Measurements from ENCODE around the gene IL12A.

IL12A gene

DNA sequence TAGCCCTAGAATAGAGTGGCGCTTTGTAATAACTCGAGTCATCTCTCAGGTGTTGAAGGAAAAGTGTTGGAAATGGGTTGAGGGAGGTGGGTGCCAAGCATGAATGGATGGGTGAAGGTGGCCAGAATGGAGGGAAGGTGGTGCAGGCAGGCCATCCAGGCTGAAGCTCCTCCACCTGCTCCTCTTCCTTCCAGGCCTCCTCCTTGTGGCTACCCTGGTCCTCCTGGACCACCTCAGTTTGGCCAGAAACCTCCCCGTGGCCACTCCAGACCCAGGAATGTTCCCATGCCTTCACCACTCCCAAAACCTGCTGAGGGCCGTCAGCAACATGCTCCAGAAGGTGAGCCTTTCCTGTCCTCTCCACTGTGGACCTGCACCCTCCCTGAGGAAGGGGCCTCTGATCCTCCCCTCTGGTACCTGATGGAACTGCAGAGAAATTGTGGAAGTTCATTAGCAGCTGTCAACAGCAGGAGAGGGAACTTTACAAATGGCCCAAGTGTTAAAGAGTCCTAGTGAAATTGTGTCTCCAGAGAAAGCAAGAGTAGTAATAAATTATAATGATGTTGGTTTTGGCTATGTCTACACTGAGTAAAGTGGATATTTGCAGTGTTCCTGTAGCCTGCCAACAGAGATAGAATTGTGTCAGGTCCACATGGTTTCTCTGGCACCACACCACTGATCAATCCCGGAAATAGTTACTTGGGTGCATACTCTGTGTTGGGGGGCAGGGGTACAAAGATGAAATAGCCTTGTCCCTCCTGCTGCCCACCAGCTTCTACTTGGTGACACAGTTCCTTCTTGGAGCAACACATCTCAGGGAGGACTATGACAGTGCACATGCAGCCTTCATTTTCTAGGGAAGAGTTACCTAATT is 1.6 kb downstream of the IL12A start:
- DNase-seq (ENCODE audit: low read depth in 2 of 2) = no peak

DNA sequence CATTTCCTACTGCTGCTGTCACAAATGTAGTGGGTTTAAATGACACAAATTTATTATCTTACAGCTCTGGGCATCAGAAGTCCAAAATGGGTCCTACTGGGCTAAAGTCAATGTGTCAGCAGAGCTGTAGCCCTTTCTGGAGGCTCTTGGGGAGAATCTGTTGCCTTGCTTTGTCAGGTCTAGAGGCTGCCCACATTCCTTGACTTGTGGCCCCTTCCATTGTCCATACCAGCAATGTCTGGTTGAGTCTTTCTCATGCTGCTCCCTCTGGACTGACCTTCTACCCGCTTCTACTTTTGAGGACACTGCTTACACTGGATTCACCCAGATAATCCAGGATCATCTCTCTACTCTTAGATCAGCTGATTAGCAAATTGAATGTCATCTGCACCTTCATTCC is 3.0 kb downstream of the IL12A start:
- no peak for DNase-seq (ENCODE audit: low read depth in 2 of 2)

DNA sequence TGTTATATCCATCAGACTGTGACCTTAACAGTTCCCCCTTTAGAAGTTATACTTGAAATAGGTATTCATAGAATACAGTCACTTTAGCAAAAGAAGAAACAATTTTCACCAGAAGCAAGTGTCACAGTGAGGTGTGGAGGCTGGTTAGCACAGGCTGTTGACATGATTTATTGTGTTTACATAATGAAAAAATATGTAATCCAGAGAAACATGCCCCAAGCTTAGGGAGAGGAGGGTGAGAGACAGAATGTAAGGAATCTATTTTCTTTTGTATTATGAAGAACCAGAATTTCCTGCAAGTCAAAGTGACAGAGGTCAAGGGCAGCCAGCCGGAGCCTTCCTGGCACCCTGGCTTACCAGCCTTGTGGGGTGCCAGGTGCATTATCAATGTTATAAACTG is 4.0 kb downstream of the IL12A start:
- DNase-seq (ENCODE audit: low read depth in 2 of 2) = no peak

DNA sequence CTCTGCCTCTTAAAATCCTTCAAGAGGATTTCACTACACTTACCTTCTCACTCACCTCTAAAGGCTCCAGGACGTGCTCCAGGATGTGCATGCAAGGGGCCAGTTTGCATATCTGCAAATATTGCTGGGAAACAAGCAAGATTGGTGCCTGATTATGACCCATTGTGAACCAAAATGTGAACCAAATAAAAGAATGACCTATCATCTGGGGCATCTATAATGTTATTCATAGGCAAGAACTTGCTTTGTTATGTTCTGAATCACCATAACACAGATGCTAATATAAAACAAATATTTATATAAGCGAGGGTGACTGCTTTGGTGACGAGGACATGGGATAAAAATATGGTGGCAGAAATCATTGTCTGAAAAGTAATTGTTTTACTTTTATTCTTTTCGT is 5.5 kb downstream of the IL12A start:
- DNase-seq (ENCODE audit: low read depth in 2 of 2) = no peak

DNA sequence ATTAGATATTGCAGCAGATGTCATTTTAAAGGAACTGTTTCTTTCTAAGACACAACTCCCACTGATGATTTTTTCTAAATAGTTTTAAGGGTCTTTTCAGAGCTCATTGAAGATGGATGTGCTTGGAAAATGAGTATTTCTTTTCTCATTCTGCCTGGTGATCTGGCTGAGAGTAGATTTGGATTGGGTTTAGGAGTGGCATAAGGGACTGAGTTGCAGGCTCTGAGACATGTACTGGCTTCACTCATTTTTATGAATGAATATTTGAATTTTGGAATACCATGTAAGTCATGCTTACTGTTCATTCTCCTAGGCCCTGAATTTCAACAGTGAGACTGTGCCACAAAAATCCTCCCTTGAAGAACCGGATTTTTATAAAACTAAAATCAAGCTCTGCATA is 6.5 kb downstream of the IL12A start:
- DNase-seq (ENCODE audit: low read depth in 2 of 2) = no peak

DNA sequence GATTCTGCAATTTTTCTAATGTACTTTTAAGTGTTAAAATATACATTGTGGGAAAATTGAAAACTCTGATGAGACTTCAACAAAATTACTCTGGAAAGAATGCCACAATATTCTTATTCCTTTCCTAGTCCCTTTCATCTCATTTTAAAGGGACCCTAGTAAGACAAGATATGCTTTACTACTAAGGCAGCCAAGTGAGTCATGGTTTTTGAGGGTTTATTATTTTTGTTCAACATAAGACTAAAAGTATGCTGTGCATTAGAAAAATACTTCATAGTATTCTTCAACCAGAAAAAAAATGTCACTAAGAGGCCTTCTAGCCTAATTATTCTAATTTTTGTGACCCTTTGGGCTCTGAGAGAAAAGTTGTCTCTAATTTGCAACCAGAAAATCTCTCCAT is 7.4 kb downstream of the IL12A start:
- DNase-seq (ENCODE audit: low read depth in 2 of 2) = no peak

DNA sequence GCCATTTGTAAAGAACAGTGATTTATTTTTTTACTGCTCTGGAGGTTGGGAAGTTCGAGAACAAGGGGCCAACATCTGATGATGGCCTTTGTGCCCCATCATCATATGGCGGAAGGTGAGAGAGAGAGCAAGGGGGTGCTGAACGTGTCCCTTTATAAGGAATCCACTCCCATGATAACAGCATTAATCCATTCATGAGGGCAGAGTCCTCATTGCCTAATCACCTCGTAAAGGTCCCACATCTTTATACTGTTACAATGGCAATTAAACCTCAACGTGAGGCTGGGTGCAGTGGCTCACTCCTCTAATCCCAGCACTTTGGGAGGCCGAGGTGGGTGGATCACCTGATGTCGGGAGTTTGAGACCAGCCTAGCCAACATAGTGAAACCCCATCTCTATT is 8.3 kb downstream of the IL12A start:
- no peak for DNase-seq (ENCODE audit: low read depth in 2 of 2)

DNA sequence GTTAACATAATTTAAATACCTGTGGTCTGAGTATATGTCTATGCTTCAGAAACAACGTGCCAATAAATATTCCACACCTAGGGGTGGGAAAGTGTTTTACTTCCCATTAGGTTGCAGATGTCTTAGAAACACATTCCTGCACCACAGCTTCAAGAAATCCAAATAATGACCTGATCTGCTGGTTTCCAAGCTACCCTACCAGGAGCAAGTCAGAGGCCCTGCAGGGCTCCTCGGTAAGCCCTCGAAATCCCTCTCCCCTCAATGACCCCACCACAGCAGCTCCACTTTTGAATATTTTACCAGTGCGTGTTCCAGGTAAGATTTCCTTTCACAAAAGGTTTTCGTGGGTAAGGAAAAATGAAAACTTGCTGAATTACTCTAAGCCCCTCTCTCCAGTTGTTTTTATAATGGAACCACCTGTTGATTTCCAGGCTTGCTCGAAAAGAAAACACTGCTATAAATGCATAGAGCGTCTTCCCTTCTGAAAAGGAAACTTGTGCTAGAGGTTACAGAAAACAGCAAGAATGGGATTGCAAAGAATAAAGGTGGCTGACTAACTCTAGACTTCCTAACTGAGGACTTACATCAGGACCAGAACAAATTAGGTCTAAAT is 12.6 kb downstream of the IL12A start:
- DNase-seq (ENCODE audit: low read depth in 2 of 2) = no peak

DNA sequence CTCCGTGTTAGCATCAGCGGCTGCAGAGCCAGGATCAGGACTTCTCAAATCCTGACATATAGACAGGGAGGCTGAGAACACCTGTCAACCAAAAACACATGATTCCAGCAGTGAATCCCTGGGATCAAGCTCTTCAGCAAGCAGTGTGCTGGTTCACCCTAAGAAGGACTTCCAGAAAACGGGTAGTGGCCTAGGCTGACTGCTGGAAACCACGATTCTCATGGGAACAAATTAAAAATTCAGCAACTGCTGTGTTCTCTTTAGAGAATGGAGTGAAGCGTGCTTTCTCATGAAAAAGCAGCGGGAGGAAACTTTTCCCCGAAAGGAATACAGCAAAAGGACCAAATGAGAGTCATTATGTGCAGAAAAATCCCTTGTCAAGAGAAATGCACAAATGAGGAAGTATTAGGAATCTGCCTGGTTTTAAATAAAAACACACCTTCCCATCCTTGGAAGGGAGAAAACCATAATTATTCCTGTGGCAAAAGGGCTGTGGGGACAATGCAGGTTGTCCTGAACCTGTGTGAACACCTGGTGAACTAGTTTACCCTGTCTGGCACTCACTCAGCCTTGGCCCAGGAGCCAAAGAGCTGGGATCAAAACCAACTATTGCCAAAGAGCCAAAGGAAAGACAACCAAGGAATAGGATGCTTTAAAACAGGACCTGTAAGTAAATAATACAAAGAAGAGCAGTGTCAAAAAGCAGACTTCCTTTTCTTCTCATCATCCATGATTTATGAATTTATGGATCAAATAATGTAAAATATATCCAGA is 13.4 kb downstream of the IL12A start:
- no peak for DNase-seq (ENCODE audit: low read depth in 2 of 2)

DNA sequence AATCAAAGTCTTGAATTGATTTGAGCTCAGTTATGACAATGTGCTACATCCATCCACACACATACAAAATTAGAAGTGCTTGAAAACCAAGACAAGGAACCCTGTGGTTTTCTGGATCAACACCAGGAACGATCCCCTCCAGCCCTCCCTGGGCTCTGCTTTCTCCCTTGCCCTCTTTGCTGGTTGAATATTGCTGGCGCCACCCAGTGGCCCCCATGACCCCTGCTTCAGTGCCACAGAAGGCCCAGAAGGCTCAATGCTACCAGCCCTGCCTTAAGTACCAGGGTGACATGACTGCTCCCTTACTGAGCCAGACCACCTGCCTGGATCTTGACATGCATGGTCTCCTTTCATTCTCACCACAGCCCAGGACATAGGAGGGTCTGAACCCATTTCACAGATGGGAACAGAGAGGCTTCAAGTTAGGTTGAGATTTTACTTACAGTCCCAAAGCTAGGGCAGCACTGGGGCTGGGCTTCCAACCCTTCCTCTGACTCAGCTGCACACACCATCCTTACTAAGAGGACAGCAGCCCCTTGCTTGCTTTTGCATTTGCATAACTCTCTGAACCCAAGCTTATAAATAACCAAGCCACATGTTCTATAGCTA is 15.0 kb downstream of the IL12A start:
- DNase-seq (ENCODE audit: low read depth in 2 of 2) = no peak

DNA sequence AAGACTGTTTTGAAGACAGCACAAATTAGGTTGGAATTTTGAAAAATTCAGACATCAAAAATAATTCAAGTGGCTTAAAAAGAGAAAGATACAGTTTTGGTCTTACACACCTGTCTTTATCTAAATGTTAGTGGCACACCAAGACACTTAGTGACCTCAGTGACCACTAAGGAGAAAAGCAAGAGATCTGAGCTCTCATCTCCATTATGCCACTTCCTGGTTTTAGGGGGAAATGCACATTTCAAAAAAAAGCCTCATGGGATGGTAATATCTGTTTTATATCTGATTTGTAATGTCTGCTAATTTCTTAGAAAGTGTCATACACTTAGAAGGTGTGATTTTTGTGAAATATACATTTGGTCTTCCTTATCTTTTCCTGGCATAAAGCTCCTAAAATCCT is 16.4 kb downstream of the IL12A start:
- DNase-seq (ENCODE audit: low read depth in 2 of 2) = no peak

DNA sequence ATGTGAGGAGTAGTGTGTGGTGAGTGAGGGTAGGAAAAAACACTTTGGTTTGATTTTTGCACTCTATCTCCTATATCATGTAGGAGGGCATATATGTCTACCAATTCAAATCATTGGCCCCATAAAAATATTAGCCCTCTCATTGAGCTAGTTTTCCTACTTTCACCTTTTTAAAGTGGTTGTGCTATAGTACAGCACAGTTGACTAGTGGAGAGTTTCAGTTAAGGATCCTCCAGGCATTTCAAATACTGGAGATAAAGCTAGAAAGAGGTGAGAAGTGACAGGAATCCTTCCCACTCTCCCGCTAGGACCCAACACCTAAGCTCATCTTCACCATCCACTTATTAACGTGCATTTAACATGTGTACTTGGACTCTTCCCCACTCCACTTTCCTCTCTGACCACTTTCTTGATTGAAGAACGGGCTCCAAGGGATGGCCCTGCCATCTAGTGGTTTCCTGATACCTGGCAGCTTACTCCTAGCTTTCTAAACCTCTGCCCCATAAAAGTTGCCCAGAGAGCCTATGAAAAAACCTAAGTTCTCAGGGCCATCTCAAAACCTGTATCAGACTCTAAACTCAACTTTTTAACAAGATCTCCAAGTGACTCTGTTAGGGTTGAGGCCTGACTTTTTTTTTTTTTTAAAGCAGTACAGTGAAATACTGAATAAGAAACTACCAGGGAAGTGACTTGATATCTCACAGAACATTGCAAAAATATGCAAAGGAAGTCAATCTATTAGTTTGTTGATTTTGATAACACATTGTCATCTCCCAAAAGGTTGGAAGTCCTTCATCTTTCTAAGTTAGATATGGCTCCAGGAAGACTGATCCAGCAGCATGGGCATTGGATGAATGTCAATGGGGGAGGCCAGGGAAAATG is 17.9 kb downstream of the IL12A start:
- DNase-seq (ENCODE audit: low read depth in 2 of 2) = no peak

DNA sequence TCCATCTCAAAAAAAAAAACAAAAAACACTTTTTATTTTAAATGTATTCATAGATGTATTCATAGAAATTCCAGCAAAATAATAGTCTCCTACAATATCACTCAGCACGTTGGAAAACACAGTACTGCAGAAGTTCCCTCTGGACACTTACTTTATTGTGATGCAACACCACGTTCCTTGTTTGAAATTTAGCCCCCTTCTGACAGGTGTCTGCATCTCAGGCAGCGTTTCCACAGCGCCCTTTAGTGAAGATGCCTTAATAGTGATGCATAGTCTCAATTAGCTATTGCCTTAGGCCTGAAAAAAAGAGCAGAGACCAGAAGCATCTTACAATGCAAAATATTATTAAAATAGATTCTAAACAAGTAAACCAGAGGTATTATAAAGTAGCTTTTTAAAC is 20.3 kb downstream of the IL12A start:
- no peak for DNase-seq (ENCODE audit: low read depth in 2 of 2)

DNA sequence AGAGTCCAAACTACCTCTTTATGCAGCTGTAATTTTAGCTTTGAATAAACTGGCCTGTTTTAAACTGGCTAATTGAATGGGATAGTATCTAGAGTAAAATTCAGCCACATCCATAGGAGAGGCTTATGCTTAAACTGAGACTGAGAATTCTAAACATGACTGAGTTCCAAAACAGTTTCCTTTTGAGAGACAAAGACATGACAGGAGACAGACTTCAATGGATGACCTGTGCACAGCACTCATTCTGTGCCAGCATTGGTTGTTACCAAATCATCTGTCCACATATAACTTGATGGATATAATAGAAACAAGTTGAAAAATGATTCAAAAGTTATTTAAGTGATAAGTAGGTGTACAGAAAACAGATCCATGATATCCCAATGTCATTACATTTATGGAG is 20.9 kb downstream of the IL12A start:
- DNase-seq (ENCODE audit: low read depth in 2 of 2) = no peak

DNA sequence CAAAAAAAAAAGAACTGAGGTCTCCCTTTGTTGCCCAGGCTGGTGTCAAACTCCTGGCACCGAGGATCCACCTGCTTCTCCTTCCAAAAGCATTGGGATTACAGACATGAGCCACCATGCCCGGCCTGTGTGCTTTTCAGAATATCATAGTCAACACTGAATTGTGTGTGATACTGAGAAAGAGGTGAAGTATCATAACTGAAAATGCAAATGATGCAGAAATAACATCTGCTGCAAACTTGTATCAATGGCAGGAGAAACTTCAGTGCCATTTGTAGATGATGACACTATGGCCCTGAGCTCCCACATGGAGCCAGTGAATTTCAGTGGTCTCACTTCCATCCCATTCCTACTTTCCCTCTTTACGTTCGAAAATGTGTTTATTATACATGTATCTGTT is 21.9 kb downstream of the IL12A start:
- DNase-seq (ENCODE audit: low read depth in 2 of 2) = no peak

DNA sequence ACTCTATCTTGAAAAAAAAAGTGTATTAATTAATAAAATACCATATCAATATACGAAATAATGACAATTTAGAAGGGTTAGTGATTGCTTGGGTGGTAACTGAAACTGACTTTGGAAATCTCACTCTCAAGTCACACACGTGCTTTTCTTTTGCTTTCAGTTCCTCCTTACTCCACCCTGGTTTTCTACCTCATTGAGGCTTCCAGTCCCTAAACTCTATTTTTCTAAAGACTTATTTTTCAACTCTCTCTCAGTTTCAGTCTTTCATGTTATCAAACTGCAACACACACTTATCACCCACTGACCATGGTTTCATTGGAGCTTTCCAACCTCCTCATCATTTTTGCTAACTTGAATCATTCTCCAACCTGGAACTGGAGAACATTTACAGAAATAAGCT is 23.5 kb downstream of the IL12A start:
- DNase-seq (ENCODE audit: low read depth in 2 of 2) = no peak

DNA sequence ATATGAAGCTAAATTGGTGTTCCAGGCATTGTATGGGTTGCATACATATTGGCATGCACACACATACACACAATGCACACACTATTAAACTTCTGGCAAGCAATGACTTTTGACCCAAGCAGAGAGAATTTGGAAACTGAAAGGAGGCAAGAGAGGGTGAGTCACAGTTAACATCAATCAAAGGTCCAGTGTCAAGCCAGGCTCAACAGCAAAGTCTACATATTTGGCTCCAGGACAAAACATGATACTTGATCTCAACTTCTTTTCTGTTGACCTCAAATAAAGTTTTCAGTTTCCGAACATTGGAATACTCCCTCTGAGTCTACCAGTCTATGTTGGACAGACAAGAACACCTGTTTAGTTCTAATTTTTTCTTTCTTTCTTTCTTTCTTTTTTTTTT is 28.3 kb downstream of the IL12A start:
- DNase-seq (ENCODE audit: low read depth in 2 of 2) = no peak

DNA sequence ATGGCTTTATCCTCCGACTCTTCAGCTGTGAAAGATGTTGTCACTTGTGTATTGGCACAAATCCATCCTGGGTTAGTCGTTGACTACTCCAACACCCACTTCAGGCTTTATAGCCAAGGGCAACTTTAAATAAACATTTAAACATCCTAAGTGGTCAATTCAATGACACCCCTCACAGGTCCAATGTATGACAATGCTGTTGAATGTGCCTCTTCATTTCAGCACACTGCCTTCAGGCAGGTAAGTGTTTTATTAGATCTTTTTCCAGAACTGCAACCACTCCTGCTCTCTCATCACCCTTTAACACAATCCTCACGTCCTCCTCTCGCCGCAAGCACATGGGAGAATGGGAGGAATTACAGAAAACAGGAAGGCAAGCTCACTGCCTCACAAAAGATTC is 30.3 kb downstream of the IL12A start:
- no peak for DNase-seq (ENCODE audit: low read depth in 2 of 2)

DNA sequence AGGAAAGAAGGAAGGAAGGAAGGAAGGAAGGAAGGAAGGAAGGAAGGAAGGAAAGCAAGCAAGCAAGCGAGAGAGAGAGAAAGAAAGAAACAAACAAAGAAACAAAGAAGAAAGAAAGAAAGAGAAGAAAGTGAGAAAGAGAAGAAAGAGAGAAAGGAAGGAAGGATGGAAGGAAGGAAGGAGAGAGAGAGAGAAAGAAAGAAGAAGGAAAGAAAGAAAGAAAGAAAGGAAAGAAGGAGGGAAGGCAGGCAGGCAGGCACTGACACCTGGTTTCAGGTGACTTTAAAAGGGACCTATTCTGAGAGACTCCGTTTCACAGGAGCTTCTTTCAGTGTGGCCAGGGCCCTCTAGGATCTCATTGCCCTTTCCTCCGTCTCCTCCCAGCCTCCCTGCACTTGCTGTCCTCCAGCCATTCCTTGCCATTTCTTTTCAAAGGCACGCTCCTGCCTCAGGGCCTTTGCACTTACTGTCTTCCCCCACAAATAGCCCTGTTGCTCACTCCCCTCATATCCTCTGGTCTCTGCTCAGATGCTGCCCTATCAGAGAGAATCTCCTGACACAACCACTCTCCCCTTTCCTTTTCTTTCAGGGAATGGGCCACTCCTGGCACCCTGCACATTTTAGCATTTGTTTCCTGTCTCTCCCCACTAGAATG is 31.5 kb downstream of the IL12A start:
- DNase-seq (ENCODE audit: low read depth in 2 of 2) = no peak

DNA sequence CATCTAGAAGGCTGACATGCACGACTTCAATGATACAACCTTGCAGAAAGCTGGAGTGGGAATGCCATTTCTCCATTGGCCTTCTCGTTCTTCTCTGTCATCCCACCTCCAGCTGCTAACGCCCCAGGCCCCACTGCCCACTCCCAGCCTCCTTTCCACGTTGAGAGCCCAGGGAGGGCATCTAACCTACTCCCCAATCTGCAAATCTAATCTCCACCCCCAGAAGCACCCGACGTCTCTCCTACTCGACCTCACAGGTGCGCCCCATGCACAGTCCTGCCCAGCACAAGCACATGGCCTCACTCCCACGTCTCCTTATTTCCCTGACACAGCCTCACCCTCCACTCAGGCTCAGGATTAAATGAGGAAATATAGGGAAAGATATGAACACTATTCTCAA is 33.4 kb downstream of the IL12A start:
- no peak for DNase-seq (ENCODE audit: low read depth in 2 of 2)

DNA sequence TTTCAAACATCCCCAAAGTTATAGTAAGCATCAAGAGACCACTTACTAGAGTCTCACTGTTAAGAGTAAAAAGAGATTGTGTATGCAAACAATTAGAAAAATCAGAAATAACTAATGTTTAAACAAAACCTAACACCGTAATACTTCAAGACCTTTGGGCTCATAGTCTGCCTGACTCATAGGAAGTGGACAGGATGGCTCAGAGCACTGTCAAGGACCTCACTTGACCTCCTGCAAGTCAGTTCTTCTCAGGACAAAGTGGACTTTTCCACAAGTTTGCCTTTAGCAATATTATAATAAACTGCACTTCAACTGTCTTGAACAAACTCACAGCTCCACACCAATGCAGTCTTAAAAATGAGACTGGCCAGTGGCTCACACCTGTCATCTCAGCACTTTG is 34.8 kb downstream of the IL12A start:
- DNase-seq (ENCODE audit: low read depth in 2 of 2) = no peak
